Measurements from ENCODE around the gene USP36. TPM values are rescaled to one million over a fixed set of nuclear protein-coding genes. Genes with fewer than 3 reads are reported as not detected.

The USP36 gene
- total and polyA plus RNA-seq, 7 donors, result 6.7 to 49.3 (median 25.5) TPM

GRCh38 chr17:78748730-78749317, 91.8 kb downstream of the USP36 start:
- WGBS, 2 donors, result 52 to 56% methylated on average over 8 of the region's 8 CpGs
- H3K36me3 ChIP-seq, result no peaks in the 10 kb centered on the region
- peaks cover 0 to 41% (median 34%) of the 10 kb centered on the region in 4 donors for H3K4me1 ChIP-seq
- no peaks in the 10 kb centered on the region for H3K9me3 ChIP-seq
- intact Hi-C loops (cut with DNase I), result loop anchor here (5.0 kb wide), 1 partner anchor 42 kb away; no protein-coding TSS in a partner anchor
- peak; percentile 85 for DNase-seq
- H3K4me3 ChIP-seq, result no peak overlapping the region
- peak overlapping the region; percentile 48 to 72 (median 57) for H3K27ac ChIP-seq
- no peak for TF ChIP-seq POLR2A (IDR thresholded peaks at IDR 0.05)
- peak in 1 of 4 donors; percentile 65 for TF ChIP-seq EP300 (IDR thresholded peaks at IDR 0.05)
- TF ChIP-seq CTCF (IDR thresholded peaks at IDR 0.05), result no peak
- TF ChIP-seq POLR2AphosphoS5 (IDR thresholded peaks at IDR 0.05), result peak in 2 of 4 donors; percentile 40 to 65
- no peaks in the 10 kb centered on the region for H3K27me3 ChIP-seq

- Histone ChIP-seq H3K27me3 (no peaks in the 10 kb centered on the region), H3K27ac (peak overlapping the region; percentile 48 to 72 (median 56)), H3K4me1 (peaks cover 0 to 41% (median 34%) of the 10 kb centered on the region in 4 donors), H3K4me3 (no peak overlapping the region), H3K9me3 (no peaks in the 10 kb centered on the region), H3K36me3 (no peaks in the 10 kb centered on the region)
- WGBS, 2 donors, result 40 to 68% methylated on average over 6 of the region's 6 CpGs
- no peak for DNase-seq
- intact Hi-C loops (cut with DNase I), result loop anchor here (5.0 kb wide), 1 partner anchor 41 kb away; no protein-coding TSS in a partner anchor
- TF ChIP-seq EP300 (IDR thresholded peaks at IDR 0.05), result no peak
- TF ChIP-seq POLR2AphosphoS5 (IDR thresholded peaks at IDR 0.05), result peak in 1 of 4 donors; percentile 3
- TF ChIP-seq POLR2A (IDR thresholded peaks at IDR 0.05), result no peak
- TF ChIP-seq CTCF (IDR thresholded peaks at IDR 0.05), result no peak
Observed at GRCh38 chr17:78748048-78748729, 92.4 kb downstream of the USP36 start.

GRCh38 chr17:78747488-78747887, 93.1 kb downstream of the USP36 start:
- Histone ChIP-seq H3K4me1 (peaks cover 0 to 41% (median 34%) of the 10 kb centered on the region in 4 donors), H3K36me3 (no peaks in the 10 kb centered on the region), H3K27me3 (no peaks in the 10 kb centered on the region), H3K4me3 (no peak overlapping the region), H3K27ac (peak overlapping the region; percentile 48 to 72 (median 52)), H3K9me3 (no peaks in the 10 kb centered on the region)
- DNase-seq, result no peak
- WGBS, 2 donors, result 68 to 87% methylated on average over 2 of the region's 2 CpGs
- intact Hi-C loops (cut with DNase I), result loop anchor here (5.0 kb wide), 1 partner anchor 40 kb away; no protein-coding TSS in a partner anchor
- TF ChIP-seq CTCF (IDR thresholded peaks at IDR 0.05), result no peak
- TF ChIP-seq POLR2A (IDR thresholded peaks at IDR 0.05), result no peak
- no peak for TF ChIP-seq POLR2AphosphoS5 (IDR thresholded peaks at IDR 0.05)
- no peak for TF ChIP-seq EP300 (IDR thresholded peaks at IDR 0.05)

- Histone ChIP-seq H3K27me3 (no peaks in the 10 kb centered on the region), H3K4me1 (peaks cover 0 to 41% (median 34%) of the 10 kb centered on the region in 4 donors), H3K4me3 (no peak overlapping the region), H3K27ac (peak overlapping the region; percentile 48 to 72 (median 52)), H3K36me3 (no peaks in the 10 kb centered on the region), H3K9me3 (no peaks in the 10 kb centered on the region)
- DNase-seq, result no peak
- 80 to 85% methylated on average over 2 of the region's 2 CpGs for WGBS, 2 donors
- intact Hi-C loops (cut with DNase I), result loop anchor here (5.0 kb wide), 1 partner anchor 40 kb away; no protein-coding TSS in a partner anchor
- TF ChIP-seq EP300 (IDR thresholded peaks at IDR 0.05) (no peak), POLR2A (IDR thresholded peaks at IDR 0.05) (no peak), CTCF (IDR thresholded peaks at IDR 0.05) (no peak), POLR2AphosphoS5 (IDR thresholded peaks at IDR 0.05) (no peak)
Observed at GRCh38 chr17:78746949-78747269, 93.7 kb downstream of the USP36 start.
